Measurements from ENCODE around the gene PPL.

DNA sequence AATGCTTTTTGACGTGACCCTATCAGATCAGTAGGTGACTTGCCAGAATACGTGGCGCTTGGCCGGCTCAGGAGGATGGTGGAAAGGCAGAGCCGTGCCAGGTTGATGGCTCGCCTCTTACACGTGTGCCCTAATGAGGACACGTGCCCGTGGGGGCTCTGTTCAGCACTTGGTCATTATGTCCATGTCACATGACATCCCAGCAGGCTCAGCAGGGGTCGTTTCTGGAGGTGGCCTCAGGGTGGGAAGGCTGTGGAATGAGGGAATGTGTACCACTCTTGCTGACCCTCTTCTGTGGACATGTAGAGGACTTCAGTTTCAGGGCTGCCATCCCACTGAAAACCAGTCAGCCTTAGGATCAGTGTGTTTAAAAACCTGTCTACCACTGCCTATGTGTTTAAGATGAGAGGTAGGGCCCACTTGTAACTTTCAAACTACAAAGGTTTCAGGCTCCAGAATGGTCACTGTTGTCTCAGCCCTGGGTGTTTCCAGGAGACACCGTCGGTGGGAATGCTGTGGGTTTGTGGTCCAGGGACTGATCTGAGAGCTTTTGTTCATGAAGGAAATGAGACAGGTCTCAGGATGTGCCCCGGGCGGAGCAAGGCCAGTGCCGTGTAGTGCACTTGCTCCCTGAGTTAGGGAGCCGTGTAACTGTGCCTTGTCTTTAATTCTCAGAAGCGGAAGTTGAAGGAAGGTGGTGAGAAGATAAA is 77.6 kb downstream of the PPL start:
- TF ChIP-seq, protein P1, sequence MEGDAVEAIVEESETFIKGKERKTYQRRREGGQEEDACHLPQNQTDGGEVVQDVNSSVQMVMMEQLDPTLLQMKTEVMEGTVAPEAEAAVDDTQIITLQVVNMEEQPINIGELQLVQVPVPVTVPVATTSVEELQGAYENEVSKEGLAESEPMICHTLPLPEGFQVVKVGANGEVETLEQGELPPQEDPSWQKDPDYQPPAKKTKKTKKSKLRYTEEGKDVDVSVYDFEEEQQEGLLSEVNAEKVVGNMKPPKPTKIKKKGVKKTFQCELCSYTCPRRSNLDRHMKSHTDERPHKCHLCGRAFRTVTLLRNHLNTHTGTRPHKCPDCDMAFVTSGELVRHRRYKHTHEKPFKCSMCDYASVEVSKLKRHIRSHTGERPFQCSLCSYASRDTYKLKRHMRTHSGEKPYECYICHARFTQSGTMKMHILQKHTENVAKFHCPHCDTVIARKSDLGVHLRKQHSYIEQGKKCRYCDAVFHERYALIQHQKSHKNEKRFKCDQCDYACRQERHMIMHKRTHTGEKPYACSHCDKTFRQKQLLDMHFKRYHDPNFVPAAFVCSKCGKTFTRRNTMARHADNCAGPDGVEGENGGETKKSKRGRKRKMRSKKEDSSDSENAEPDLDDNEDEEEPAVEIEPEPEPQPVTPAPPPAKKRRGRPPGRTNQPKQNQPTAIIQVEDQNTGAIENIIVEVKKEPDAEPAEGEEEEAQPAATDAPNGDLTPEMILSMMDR (IDR thresholded peaks at IDR 0.05) = no peak
- no peak for TF ChIP-seq POLR2A (IDR thresholded peaks at IDR 0.05)

Data from right lobe of liver (tissue), 4 donors.